Measurements from ENCODE around the gene CYP2C19.
"Not testable (repeated sequence)": the region's sequence is repeated elsewhere in the genome, so short reads cannot be mapped to it uniquely, and the experiment has no call there.

CYP2C19 gene

DNA sequence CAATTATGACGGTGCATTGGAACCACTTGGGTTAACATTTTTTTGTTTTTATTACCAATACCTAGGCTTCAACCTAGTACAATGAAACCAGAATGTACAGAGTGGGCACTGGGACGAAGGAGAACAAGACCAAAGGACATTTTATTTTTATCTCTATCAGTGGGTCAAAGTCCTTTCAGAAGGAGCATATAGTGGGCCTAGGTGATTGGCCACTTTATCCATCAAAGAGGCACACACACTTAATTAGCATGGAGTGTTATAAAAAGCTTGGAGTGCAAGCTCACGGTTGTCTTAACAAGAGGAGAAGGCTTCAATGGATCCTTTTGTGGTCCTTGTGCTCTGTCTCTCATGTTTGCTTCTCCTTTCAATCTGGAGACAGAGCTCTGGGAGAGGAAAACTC lies at the start of gene CYP2C19:
CYP2C19 (plus strand) TSS at position 289 of the 400 bp plus-strand sequence; CDS start at position 314, 25 bp downstream.
- DNase-seq, result no peak

DNA sequence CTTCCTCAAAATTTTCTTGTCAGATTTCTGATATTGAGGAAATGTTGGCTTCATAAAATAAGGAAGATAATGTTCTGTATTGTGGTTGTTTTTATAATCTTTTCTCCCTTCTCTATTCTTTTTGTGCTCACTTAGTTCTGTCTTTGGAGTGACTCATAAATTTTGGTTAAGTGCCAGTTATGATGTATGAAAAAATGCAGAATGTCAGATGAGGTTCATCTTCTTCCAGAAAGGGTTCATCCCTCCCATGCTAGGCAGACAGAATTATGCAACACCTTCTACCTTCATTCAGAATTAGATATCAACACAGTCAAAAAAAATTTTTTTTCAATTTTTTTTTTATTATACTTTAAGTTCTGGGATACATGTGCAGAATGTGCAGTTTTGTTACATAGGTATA lies 36.6 kb upstream of the CYP2C19 start:
- no peak for DNase-seq

DNA sequence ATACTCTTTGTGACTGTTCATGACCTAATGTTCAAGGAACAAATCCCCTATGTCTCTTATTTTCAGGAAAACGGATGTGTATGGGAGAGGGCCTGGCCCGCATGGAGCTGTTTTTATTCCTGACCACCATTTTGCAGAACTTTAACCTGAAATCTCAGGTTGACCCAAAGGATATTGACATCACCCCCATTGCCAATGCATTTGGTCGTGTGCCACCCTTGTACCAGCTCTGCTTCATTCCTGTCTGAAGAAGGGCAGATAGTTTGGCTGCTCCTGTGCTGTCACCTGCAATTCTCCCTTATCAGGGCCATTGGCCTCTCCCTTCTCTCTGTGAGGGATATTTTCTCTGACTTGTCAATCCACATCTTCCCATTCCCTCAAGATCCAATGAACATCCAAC lies 27.3 kb upstream of the CYP2C19 start:
- DNase-seq, result no peak

DNA sequence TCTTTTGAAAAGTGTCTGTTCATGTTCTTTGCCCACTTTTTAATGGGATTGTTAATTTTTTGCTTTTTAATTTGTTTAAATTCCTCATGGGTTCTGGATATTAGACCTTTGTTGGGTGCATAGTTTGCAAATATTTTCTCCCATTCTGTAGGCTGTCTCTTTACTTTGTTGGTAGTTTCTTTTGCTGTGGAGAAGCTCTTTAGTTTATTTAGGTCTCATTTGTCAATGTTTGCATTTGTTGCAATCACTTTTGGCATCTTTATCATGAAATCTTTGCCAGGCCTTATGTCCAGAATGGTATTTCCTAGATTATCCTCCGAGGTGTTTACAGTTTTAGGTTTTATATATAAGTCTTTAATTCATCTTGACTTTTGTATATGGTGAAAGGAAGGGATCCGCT lies 23.9 kb upstream of the CYP2C19 start:
- no peak for DNase-seq

DNA sequence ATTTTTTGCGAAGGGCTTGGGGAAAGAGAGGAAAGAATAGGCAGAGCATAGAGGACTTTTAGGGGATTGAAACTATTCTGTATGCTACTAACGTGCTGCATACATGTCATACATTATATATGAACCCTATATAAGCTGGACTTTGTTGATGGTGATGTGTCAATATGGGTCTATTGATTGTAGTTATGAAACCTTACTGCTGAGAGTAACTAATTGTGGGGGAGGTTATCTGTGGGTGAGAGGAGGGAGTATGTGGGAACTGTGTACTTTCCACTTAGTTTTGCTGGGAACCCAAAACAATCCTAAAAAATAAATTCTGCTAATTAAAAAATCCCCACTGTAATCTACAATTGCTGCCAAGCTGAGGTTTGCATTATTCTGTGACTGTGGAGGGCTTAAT lies 15.3 kb upstream of the CYP2C19 start:
- DNase-seq, result no peak

DNA sequence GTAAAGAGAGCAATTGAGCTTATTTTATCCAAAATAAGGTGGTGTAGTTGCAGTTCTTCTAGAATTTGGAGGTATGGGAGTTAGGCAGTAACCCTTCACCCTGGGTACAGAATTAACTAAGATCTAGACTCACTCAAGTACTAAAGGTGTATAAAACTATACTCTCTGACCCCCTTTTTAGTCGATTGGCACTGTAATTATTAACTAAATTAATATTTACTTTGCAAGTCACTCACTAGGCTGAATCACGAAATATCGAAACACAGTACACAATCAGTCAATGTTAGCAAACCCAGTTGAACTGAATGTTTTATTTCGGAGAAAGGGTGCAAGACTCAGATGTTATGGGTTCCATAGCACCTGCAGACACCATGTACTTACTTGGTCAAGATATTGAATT lies 14.6 kb upstream of the CYP2C19 start:
- no peak for DNase-seq

DNA sequence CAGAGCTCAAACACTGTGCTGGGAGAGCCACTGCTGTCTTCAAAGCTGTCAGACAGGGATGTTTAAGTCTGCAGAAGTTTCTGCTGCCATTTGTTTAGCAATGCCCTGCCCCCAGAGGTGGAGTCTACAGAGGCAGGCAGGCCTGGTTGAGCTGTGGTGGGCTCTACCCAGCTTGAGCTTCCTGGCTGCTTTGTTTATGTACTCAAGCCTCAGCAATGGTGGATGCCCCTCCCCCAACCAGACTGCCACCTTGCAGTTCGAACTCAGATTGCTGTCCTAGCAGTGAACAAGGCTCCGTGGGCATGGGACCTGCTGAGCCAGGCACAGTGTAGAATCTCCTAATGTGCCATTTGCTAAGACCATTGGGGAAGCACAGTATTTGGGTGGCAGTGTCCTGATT lies 4.6 kb upstream of the CYP2C19 start:
- no peak for DNase-seq

DNA sequence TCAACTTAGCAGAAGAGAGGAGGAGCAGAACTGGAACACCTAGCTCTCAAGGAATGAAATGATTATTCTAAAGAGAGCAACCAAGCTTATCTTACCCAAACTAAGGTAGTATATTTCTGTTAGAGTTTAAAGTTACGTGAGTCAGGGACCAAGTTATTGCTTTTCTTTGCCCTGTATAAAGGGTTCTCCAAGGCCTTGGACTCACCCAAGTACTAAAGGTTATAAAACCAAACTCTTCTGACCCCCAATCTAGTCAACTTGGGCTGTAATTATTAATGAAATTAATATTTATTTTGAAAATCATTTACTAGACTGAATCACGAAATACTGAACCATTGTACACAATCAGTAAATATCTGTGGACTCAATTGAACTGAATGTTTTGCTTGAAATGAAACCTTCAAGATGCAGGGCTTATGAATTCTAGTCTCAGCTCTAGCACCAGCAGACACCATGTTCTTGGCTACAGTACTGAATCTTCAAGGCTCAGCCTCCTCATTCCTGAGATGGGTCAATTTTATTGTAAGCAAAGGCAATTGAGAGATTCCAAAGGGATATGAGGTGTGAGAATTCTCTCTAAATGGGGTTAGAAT lies 1.8 kb upstream of the CYP2C19 start:
- no peak for DNase-seq

DNA sequence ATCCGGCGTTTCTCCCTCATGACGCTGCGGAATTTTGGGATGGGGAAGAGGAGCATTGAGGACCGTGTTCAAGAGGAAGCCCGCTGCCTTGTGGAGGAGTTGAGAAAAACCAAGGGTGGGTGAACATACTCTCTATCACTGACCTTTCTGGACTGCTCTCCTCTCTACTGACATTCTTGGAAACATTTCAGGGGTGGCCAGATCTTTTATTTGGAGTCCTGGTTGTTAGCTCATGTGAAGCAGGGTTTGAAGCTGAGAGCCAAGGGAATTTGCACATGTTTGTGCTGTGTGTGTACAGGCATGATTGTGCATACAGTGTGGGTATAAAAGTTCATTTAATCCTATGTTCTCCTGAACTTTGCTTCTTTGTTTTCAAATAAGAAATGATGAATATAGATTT lies 12.9 kb downstream of the CYP2C19 start:
- not testable (repeated sequence) for DNase-seq

DNA sequence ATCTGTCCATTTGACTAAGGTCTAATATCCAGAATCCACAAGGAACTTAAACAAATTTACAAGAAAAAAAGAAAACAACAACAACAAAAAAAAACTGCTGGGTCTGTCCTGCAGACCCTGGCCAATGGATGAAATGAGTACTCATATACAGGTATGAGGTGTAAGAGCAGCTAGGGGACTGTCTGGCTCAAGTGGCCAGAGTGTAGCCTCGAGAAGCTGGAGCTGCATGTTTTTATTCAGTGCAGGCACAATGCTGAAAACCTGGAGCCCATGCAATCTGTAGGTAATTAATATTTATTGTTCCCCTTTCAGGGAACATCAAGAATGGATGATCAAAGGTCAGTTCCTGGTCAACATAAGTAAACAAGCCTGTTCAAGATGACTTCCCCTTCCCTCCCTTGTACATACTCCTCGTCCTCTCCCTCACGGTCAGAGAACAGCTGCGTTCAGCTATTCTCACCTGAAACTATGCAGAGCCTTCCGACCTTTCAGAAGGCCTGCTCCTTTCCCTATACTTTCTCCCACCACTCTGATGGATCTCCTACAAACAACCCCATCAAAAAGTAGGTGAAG lies 15.5 kb downstream of the CYP2C19 start:
- DNase-seq, result no peak

DNA sequence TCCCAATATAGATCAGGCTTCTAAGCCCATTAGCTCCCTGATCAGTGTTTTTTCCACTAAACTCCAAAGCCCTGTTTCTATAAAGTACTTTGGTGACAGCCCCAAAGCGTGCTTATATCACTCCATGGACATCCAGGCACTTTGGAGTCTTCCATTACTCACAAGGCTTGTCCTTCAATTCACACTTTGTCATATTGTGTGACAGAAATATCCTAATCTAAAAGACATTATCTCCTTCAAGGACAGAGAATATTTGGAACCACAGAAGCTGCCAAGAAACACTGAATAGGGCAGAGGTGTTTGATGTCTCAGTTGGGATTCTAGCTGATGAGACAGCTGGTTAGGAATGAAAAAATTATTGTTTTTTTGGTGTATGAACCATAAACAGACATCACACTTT lies 18.4 kb downstream of the CYP2C19 start:
- DNase-seq, result no peak

DNA sequence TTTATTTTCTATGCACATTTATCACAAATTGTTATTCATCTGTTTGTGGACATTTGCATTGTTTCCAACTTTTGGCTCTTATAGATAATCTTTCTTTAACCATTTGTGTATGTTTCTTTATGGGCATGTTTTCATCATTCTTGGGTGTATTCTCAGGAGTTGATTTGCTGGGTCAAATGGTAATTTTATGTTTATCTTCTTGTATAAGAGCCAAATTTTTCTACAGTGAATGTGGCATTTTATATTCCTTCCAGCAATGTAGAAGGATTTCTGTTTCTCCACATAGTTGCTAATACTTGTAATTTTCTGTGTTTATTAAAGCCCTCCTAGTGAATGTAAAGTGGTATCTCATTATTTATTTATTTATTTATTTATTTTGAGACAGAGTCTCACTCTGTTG lies 21.8 kb downstream of the CYP2C19 start:
- DNase-seq, result no peak

DNA sequence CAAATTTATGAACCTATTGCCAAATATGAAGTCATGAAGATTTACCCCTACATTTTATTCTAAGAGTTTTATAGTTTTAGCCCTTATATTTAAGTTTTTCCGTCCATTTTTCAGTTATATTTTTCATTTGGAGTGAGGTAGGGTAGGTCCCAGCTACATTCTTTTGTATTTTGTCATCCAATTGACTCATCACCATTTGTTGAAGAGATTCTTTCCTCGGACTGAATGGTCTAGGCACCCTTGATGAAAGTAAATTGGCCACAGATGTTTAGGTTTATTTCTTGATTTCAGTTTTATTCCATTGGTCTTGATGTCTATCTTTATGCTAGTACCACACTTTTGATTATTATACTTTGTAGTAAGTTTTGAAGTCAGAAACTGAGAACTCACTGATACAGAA lies 22.7 kb downstream of the CYP2C19 start:
- DNase-seq, result no peak

DNA sequence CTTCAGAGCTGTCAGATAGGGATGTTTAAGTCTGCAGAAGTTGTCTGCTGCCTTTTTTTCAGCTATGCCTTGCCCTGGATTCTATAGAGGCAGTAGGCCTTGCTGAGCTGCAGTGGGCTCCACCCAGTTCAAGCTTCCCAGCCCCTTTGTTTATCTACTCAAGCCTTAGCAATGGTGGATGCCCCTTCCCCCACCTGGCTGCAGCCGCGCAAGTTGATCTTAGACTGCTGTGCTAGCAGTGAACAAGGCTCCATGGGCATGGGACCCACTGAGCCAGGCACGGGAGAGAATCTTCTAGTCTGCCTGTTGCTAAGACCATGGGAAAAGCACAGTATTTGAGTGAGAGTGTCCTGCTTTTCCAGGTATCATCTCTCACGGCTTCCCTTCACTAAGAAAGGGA lies 38.1 kb downstream of the CYP2C19 start:
- DNase-seq, result not testable (repeated sequence)

DNA sequence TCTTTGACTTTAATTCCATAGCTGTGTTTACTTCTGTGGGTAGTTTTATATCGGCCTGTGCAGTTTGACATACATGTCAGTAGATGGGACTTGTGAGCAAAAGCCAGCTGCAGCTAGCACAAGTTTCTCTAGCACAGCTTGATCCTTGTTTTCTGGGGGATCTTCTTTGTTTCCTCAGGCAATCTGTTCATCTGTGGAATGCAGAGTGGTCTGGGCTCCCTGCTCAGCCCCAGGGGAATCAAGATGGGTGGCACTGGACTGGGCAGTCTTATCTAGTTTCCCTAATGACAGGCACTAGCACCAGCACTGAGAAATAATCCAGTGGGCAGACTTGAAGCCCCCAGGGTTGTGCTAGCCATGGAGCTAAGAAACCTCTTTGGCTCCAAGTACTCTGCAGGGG lies 40.8 kb downstream of the CYP2C19 start:
- DNase-seq, result no peak

DNA sequence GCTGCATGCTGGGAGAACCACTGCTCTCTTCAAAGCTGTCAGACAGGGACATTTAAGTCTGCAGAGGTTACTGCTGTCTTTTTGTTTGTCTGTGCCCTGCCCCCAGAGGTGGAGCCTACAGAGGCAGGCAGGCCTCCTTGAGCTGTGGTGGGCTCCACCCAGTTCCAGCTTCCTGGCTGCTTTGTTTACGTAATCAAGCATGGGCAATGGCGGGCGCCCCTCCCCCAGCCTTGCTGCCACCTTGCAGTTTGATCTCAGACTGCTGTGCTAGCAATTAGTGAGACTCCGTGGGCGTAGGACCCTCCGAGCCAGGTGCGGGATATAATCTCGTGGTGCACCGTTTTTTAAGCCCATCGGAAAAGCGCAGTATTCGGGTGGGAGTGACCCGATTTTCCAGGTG lies 67.5 kb downstream of the CYP2C19 start:
- DNase-seq, result not testable (repeated sequence)

DNA sequence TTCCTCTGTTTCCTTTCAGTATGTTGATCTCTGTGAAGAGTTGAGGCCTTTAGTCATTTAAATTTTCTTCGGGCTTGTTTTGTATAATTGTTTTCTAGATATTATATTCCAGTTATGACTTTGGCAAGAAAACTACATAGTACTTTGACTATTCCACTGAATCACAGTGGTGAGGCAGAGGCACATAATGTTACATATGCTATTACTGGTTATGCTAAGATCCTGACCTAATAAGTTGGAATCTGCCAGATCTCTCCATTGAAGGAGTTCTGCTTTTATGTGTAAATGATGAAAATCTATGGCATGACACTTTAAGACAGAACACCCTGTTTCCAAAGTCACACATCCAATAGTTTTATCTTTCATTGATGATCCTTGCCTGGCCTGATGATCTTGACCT lies 83.7 kb downstream of the CYP2C19 start:
- no peak for DNase-seq

DNA sequence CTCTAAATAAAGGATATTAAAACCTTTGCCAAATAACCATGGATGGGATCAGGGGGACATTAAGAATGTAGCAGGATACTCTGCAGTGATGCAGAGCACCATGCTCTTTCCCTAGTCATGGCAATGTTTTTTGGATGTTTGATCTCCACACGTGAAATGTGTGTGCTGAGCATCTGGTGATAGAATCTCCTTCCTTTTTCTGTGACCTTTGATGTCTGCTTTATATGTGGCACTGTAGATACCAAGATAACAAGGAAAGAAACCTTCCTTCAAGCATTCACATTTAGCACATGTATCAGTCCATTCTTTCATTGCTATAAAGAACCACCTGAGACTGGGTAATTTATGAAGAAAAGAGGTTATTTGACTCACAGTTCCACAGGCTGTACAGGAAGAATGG lies 88.3 kb downstream of the CYP2C19 start:
- DNase-seq, result no peak

DNA sequence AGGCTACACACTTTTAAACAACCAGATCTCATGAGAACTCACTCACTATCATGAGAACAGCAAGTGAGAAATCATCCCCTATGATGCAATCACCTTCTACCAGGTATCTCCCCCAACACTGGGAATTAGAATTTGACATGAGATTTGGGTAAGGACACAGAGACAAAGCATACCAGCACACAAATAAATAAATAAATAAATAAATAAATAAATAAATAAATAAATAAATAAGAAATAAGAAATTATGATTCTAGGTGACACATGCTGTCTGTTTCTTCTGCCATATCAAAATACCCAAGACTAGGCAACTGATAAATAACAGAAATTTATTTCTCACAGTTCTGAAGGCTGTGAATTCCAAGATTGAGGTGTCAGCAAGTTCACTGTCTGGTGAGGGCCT lies 88.8 kb downstream of the CYP2C19 start:
- DNase-seq, result no peak

DNA sequence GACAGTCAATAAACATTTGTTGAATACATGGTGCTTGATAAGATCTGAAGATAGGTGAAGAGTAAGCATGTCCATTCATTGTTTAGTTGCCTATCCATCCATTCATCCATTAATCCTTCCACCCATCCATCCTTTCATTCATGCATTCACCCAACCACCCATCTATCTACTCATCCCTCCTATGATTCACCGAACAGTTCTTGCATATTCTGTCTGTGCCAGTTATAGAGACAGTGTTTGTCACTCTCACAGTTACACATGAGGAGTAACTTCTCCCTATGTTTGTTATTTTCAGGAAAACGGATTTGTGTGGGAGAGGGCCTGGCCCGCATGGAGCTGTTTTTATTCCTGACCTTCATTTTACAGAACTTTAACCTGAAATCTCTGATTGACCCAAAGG lies 90.0 kb downstream of the CYP2C19 start:
- DNase-seq, result no peak

DNA sequence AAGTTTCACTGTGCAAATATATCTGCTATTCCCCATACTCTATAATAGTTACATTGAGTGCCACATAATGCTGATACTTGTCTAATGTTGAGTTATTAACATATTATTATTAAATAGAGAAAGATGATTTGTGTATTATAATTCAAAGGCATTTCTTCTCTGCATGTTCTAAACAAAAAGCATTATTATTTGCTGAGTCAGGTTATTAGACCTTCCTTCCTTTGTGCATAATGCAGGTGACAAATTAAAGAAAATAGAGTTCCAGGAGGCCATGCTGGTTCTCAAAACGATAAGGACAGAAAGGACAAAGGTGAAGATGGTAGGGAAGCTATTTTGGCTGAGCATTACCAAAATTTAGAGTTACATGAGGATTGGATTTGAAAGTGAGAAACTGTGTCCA lies 90.6 kb downstream of the CYP2C19 start:
- DNase-seq, result no peak

DNA sequence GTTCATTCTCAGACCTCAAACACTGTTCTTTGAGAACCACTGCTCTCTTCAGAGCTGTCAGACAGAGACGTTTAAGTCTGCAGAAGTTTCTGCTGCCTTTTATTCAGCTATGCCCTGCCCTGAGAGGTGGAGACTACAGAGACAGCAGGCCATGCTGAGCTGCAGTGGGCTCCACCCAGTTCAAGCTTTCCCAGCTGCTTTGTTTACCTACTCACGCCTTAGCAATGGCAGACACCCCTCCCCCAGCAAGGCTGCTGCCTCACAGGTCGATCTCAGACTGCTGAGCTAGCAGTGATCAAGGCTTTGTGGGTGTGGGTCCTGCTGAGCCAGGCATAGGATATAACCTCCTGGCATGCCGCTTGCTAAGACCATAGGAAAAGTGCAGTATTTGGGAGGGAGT lies 95.5 kb downstream of the CYP2C19 start:
- DNase-seq, result no peak

DNA sequence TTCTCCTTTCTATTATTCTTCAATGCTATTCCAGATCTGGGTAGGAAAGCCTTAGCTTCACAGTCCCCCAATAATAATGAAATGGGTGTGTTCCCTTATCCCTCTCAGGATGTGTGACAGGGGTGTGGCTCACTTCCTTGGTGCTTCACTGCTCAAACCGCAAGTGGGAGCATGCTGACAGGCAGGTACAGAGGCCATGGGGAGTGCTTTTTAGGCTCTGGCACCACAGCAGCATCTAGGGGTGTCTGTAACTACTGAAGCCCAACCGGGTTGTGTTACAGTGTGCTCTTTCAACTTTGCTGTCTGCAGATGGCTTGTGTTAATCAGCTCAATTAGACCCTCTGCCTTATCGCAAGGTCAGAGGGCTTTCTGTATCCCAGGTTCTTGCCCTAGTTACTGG lies 96.6 kb downstream of the CYP2C19 start:
- DNase-seq, result no peak

DNA sequence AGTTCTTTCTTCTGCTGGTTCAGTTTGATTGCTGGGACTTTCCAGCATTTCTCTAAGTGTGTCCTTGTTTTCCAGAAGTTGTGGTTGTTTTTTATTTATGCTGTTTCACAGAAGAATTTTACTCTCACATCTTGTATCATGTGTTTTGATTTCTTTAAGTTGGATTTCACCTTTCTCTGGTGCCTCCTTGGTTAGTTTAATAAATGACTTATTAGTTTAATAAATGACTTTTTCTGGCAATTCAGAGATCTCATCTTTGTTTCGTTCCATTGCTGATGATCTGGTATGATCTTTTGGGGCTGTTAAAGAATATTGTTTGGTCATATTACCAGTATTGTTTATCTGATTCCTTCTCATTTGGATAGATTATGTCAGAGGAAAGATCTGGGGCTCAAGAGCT lies 116.2 kb downstream of the CYP2C19 start:
- DNase-seq, result no peak

DNA sequence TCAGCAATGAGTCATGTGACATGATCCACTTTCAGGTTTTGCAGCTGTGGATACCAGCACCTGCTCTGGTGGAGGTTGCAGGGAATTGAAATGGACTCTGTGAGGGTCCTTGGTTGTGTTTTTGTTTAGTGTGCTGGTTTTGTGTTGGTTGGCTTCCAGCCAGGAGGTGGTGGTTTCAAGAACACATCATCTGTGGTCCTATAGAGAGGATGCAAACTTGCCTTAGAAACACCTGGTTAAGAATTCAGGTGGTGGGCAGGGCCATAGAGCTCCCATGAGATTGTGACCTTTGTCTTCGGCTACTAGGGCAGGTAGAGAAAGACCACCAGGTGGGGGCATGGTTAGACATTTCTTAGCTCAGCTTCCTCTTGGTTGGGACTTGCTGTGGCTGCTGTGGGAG lies 116.7 kb downstream of the CYP2C19 start:
- no peak for DNase-seq

All from right forelimb (tissue), 1 donor.